H1 (cell line): ENCODE results near the gene SDSL.

Source experiments
- CEBPB ChIP-seq: IDR thresholded peaks from 2 replicates; pipeline ENCODE4 v1.6.1; 2012; ENCODE audit warnings: low read depth, low read length
- CHD2 ChIP-seq: IDR thresholded peaks from 2 replicates; pipeline ENCODE4 v1.6.1; 2012; ENCODE audit warnings: low read length, improper control_type of control experiment
- POLR2A ChIP-seq, 2 experiments: IDR thresholded peaks; 1 replicate in 1 of 2; 2 replicates in 1 of 2; pipeline ENCODE4 v1.6.1; 2011; ENCODE audit warnings: low read depth in 2 of 2, low read length in 2 of 2, mild to moderate bottlenecking in 2 of 2; ENCODE audit errors: control extremely low read depth in 1 of 2
- SUZ12 ChIP-seq: fragments of 200-600 bp; sonication (generic); IDR thresholded peaks from 2 replicates; pipeline ENCODE4 v1.6.1; 2012; ENCODE audit warnings: mild to moderate bottlenecking, inconsistent platforms, low read length, moderate library complexity, mixed read lengths
- USF2 ChIP-seq: IDR thresholded peaks from 2 replicates; pipeline ENCODE4 v1.6.1; 2011; ENCODE audit warnings: low read length, improper control_type of control experiment

- TF ChIP-seq POLR2A (IDR thresholded peaks at IDR 0.05; ENCODE audit: control extremely low read depth in 1 of 2, low read depth in 2 of 2, low read length in 2 of 2) (no peak), SUZ12 (no peak), CEBPB (no peak), CHD2 (no peak), USF2 (no peak)
These were observed 31.1 kb downstream of the SDSL start for GRCh38 chr12:113453330-113453729.
